Measurements from ENCODE around the gene C1S. TPM values are rescaled to one million over a fixed set of nuclear protein-coding genes. Genes with fewer than 3 reads are reported as not detected.
A peak's percentile ranks its signal among the peaks of the same experiment; 100 is the strongest.

Gene C1S
- total RNA-seq, 1 experiment from 2014 or later, result 1.9 TPM

- TF ChIP-seq CTCF (conservative IDR thresholded peaks at IDR 0.05; ENCODE audit: low read depth, low read length) (no peak), EZH2 (IDR thresholded peaks at IDR 0.05; ENCODE audit: borderline replicate concordance, low read depth, low read length, poor library complexity, severe bottlenecking) (no peak)
- Histone ChIP-seq H3K36me3 (ENCODE audit: insufficient read depth, low read length, poor library complexity, severe bottlenecking) (no peaks in the 10 kb centered on the region), H3K4me1 (ENCODE audit: insufficient read depth, low read length, poor library complexity, severe bottlenecking) (no peaks in the 10 kb centered on the region), H3K4me3 (ENCODE audit: low read depth, low read length, poor library complexity, severe bottlenecking) (no peak overlapping the region), H3K27me3 (replicated peaks; ENCODE audit: insufficient read depth, low read depth, low read length, poor library complexity) (no peaks in the 10 kb centered on the region), H3K9me3 (ENCODE audit: low read depth, low read length, poor library complexity, severe bottlenecking) (peaks cover 9% of the 10 kb centered on the region), H3K27ac (ENCODE audit: low read depth, low read length, poor library complexity, severe bottlenecking) (no peak overlapping the region)
- intact Hi-C loops (cut with micrococcal nuclease; ENCODE audit: unreplicated experiment), result no loop called here
- no peak for DNase-seq (ENCODE audit: low spot score)
- POLR2A ChIA-PET (ENCODE audit: low non-redundant PET), result no interaction called here
- TSS peak; percentile 35 for BruUV-seq (replicated peaks)
- CTCF ChIA-PET, result no interaction called here
Observed at GRCh38 chr12:7107636-7108002, 47.1 kb downstream of the C1S start.

GRCh38 chr12:7108003-7108795, 47.7 kb downstream of the C1S start:
- Histone ChIP-seq H3K9me3 (ENCODE audit: low read depth, low read length, poor library complexity, severe bottlenecking) (peaks cover 9% of the 10 kb centered on the region), H3K4me1 (ENCODE audit: insufficient read depth, low read length, poor library complexity, severe bottlenecking) (no peaks in the 10 kb centered on the region), H3K27ac (ENCODE audit: low read depth, low read length, poor library complexity, severe bottlenecking) (no peak overlapping the region), H3K4me3 (ENCODE audit: low read depth, low read length, poor library complexity, severe bottlenecking) (peak overlapping the region; percentile 42), H3K36me3 (ENCODE audit: insufficient read depth, low read length, poor library complexity, severe bottlenecking) (no peaks in the 10 kb centered on the region), H3K27me3 (replicated peaks; ENCODE audit: insufficient read depth, low read depth, low read length, poor library complexity) (no peaks in the 10 kb centered on the region)
- no TSS peak for BruUV-seq (replicated peaks)
- TF ChIP-seq EZH2 (IDR thresholded peaks at IDR 0.05; ENCODE audit: borderline replicate concordance, low read depth, low read length, poor library complexity, severe bottlenecking) (no peak), CTCF (conservative IDR thresholded peaks at IDR 0.05; ENCODE audit: low read depth, low read length) (no peak)
- DNase-seq (ENCODE audit: low spot score), result no peak
- ChIA-PET POLR2A (ENCODE audit: low non-redundant PET) (interaction anchor here (0.5 to 0.7 kb wide), 2 partner anchors 164 to 235 kb away, joined by 3 to 13 read pairs; partner anchors contain the start of genes C12orf57 and SPSB2), CTCF (interaction anchor here (0.7 to 1.2 kb wide), 2 partner anchors 164 to 341 kb away, joined by 4 to 6 read pairs; partner anchors contain the start of genes C12orf57 and RNU7-1)
- intact Hi-C loops (cut with micrococcal nuclease; ENCODE audit: unreplicated experiment), result no loop called here

- intact Hi-C loops (cut with micrococcal nuclease; ENCODE audit: unreplicated experiment), result loop anchor here (1.0 kb wide), 1 partner anchor 165 kb away; the partner anchor contains the start of gene C12orf57
- no peak for TF ChIP-seq EZH2 (IDR thresholded peaks at IDR 0.05; ENCODE audit: borderline replicate concordance, low read depth, low read length, poor library complexity, severe bottlenecking)
- TF ChIP-seq CTCF (conservative IDR thresholded peaks at IDR 0.05; ENCODE audit: low read depth, low read length), result peak; percentile 96
- Histone ChIP-seq H3K9me3 (ENCODE audit: low read depth, low read length, poor library complexity, severe bottlenecking) (peaks cover 9% of the 10 kb centered on the region), H3K36me3 (ENCODE audit: insufficient read depth, low read length, poor library complexity, severe bottlenecking) (no peaks in the 10 kb centered on the region), H3K27ac (ENCODE audit: low read depth, low read length, poor library complexity, severe bottlenecking) (peak within 1 kb of the TSS; percentile 52), H3K4me1 (ENCODE audit: insufficient read depth, low read length, poor library complexity, severe bottlenecking) (no peaks in the 10 kb centered on the region), H3K27me3 (replicated peaks; ENCODE audit: insufficient read depth, low read depth, low read length, poor library complexity) (no peaks in the 10 kb centered on the region), H3K4me3 (ENCODE audit: low read depth, low read length, poor library complexity, severe bottlenecking) (peak within 1 kb of the TSS; percentile 42)
- CTCF ChIA-PET, result interaction anchor here (0.6 to 1.2 kb wide), 4 partner anchors 164 to 533 kb away, joined by 3 to 6 read pairs (median 4); partner anchors contain the start of genes C12orf57 and RNU7-1
- peak; percentile 82 for DNase-seq (ENCODE audit: low spot score)
- POLR2A ChIA-PET (ENCODE audit: low non-redundant PET), result interaction anchor here (0.5 to 0.7 kb wide), 2 partner anchors 165 to 236 kb away, joined by 3 to 13 read pairs; partner anchors contain the start of genes C12orf57 and SPSB2
- no TSS peak for BruUV-seq (replicated peaks)
Observed at GRCh38 chr12:7108796-7109571, 48.5 kb downstream of the C1S start, which contains the start of gene C1RL. TSS of gene C1RL (minus strand) at chr12:7109214. CDS start at chr12:7109180, 34 bp downstream.
